ENCODE data around the gene RPS6KB2. TPM values are rescaled to one million over a fixed set of nuclear protein-coding genes. Genes with fewer than 3 reads are reported as not detected.

The RPS6KB2 gene
- total RNA-seq, 1 donor from 2014 or later: 49.5 TPM

GRCh38 chr11:67452141-67452952 is 24.1 kb downstream of the RPS6KB2 start, which contains the start of gene GPR152:
GPR152 (minus strand) TSS chr11:67452729; CDS start chr11:67452724, 5 bp downstream.
- DNase-seq (ENCODE audit: extremely low spot score, unreplicated experiment): no peak
- Mint-ChIP-seq H3K27ac (ENCODE audit: unreplicated experiment) (no peak within 1 kb of the TSS), H3K4me1 (ENCODE audit: unreplicated experiment) (no peaks in the 10 kb centered on the region), H3K9me3 (ENCODE audit: unreplicated experiment) (no peaks in the 10 kb centered on the region), H3K4me3 (ENCODE audit: unreplicated experiment) (no peak within 1 kb of the TSS), H3K27me3 (ENCODE audit: unreplicated experiment) (no peaks in the 10 kb centered on the region), H3K36me3 (ENCODE audit: unreplicated experiment) (no peaks in the 10 kb centered on the region)
- no peak for TF ChIP-seq CTCF (IDR thresholded peaks at IDR 0.05)

GRCh38 chr11:67453816-67454732 is 25.8 kb downstream of the RPS6KB2 start:
- no peaks in the 10 kb centered on the region for H3K9me3 Mint-ChIP-seq (ENCODE audit: unreplicated experiment)
- peaks cover 2% of the 10 kb centered on the region for H3K27me3 Mint-ChIP-seq (ENCODE audit: unreplicated experiment)
- DNase-seq (ENCODE audit: extremely low spot score, unreplicated experiment): no peak
- H3K27ac Mint-ChIP-seq (ENCODE audit: unreplicated experiment): no peak overlapping the region
- no peaks in the 10 kb centered on the region for H3K36me3 Mint-ChIP-seq (ENCODE audit: unreplicated experiment)
- no peak for TF ChIP-seq CTCF (IDR thresholded peaks at IDR 0.05)
- no peaks in the 10 kb centered on the region for H3K4me1 Mint-ChIP-seq (ENCODE audit: unreplicated experiment)
- H3K4me3 Mint-ChIP-seq (ENCODE audit: unreplicated experiment): no peak overlapping the region

GRCh38 chr11:67455054-67455453 is 26.8 kb downstream of the RPS6KB2 start, which contains the start of gene CABP4:
CABP4 (plus strand) TSS chr11:67455354; CDS start chr11:67455424, 70 bp downstream.
- no peak within 1 kb of the TSS for H3K4me3 Mint-ChIP-seq (ENCODE audit: unreplicated experiment)
- no peak within 1 kb of the TSS for H3K27ac Mint-ChIP-seq (ENCODE audit: unreplicated experiment)
- peaks cover 2% of the 10 kb centered on the region for H3K27me3 Mint-ChIP-seq (ENCODE audit: unreplicated experiment)
- no peaks in the 10 kb centered on the region for H3K36me3 Mint-ChIP-seq (ENCODE audit: unreplicated experiment)
- H3K9me3 Mint-ChIP-seq (ENCODE audit: unreplicated experiment): no peaks in the 10 kb centered on the region
- H3K4me1 Mint-ChIP-seq (ENCODE audit: unreplicated experiment): no peaks in the 10 kb centered on the region
- no peak for TF ChIP-seq CTCF (IDR thresholded peaks at IDR 0.05)
- no peak for DNase-seq (ENCODE audit: extremely low spot score, unreplicated experiment)

- H3K36me3 Mint-ChIP-seq (ENCODE audit: unreplicated experiment): no peaks in the 10 kb centered on the region
- H3K4me1 Mint-ChIP-seq (ENCODE audit: unreplicated experiment): no peaks in the 10 kb centered on the region
- no peak overlapping the region for H3K4me3 Mint-ChIP-seq (ENCODE audit: unreplicated experiment)
- H3K27me3 Mint-ChIP-seq (ENCODE audit: unreplicated experiment): peaks cover 2% of the 10 kb centered on the region
- no peaks in the 10 kb centered on the region for H3K9me3 Mint-ChIP-seq (ENCODE audit: unreplicated experiment)
- no peak overlapping the region for H3K27ac Mint-ChIP-seq (ENCODE audit: unreplicated experiment)
- no peak for DNase-seq (ENCODE audit: extremely low spot score, unreplicated experiment)
- TF ChIP-seq CTCF (IDR thresholded peaks at IDR 0.05): no peak
Observed at GRCh38 chr11:67456068-67456705, 27.9 kb downstream of the RPS6KB2 start.
